GM12873 (cell line): ENCODE results near the gene ERCC6L2.

Experiments used
- TF ChIP-seq, protein P1 (sequence below): IDR thresholded peaks from 2 replicates; pipeline ENCODE4 v1.5.1; 2012; ENCODE audit warnings: low read depth, mild to moderate bottlenecking, moderate library complexity, low read length, control low read depth; ENCODE audit not compliant: insufficient read depth; ENCODE audit errors: missing control alignments

The ERCC6L2 gene

DNA sequence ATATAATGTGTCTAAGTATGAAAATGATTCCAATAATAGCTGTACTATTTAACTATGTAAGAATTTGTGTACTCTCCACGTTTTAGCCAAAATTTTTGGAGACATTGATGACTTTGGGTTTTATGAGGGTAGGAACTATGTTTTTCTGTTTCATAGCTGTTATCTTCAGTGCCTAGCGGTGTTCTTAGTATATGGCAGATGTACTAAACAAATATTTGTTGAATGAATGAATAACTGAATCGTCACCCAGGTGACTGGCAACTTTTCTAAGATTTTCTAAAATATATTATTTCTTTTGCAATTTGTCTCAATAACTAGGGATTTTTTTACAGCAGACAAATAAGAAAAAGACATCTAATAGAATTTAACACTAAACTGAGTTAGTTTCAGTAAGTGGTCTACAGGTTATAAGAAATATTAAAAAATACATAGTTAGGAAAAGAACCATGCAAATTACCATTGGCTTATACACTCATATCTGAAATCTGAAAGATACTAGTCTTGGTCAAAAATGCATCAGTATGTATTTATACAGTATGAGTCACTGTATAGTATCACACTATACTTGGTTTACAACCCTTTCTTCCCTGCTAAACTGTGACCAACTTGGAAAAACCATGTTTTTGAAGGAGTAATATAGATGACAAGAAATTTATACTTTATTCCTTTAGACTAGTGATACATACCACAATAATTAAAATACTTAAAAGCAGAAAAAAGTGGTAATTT is 10.5 kb upstream of the ERCC6L2 start:
- TF ChIP-seq, protein P1, sequence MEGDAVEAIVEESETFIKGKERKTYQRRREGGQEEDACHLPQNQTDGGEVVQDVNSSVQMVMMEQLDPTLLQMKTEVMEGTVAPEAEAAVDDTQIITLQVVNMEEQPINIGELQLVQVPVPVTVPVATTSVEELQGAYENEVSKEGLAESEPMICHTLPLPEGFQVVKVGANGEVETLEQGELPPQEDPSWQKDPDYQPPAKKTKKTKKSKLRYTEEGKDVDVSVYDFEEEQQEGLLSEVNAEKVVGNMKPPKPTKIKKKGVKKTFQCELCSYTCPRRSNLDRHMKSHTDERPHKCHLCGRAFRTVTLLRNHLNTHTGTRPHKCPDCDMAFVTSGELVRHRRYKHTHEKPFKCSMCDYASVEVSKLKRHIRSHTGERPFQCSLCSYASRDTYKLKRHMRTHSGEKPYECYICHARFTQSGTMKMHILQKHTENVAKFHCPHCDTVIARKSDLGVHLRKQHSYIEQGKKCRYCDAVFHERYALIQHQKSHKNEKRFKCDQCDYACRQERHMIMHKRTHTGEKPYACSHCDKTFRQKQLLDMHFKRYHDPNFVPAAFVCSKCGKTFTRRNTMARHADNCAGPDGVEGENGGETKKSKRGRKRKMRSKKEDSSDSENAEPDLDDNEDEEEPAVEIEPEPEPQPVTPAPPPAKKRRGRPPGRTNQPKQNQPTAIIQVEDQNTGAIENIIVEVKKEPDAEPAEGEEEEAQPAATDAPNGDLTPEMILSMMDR = no peak

DNA sequence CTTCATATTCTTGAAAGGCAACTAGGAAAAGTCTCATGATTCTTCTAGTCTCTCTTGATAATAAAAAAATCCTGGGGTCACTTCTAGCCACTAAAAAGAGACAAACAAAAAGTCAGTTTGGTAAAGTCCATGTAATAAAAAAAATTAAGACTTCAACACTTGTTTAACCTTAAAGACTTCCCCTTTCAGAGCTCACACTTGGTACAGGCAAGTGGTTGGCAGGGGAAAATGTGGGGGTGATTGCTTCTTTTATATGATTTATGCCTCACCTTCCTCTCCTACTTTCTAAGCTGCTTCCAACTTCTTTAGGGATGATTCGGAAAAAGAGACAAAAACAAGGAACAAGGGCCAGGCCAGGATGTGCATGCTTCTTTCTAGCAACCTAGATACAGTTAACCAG is 5.1 kb upstream of the ERCC6L2 start:
- TF ChIP-seq, protein P1 = no peak

DNA sequence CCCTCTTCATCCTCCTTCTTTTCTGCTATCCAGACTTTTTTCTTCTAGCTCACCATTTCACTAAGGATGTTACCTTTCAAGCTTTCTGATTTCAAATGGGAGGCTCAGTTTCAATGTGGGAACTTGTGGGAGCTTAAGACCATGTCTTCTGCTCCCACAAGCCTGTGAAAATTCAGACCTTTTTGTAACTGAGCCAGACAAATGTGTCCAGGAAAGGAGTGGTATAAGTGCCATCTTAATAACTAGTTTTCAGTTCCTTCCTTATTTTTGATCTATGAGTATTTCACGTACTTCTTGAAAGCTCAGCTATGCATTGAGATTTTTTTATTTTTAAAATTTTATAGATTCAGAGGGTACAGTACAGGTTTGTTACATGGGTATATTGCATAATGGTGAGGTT is 4.6 kb upstream of the ERCC6L2 start:
- TF ChIP-seq, protein P1 = no peak

DNA sequence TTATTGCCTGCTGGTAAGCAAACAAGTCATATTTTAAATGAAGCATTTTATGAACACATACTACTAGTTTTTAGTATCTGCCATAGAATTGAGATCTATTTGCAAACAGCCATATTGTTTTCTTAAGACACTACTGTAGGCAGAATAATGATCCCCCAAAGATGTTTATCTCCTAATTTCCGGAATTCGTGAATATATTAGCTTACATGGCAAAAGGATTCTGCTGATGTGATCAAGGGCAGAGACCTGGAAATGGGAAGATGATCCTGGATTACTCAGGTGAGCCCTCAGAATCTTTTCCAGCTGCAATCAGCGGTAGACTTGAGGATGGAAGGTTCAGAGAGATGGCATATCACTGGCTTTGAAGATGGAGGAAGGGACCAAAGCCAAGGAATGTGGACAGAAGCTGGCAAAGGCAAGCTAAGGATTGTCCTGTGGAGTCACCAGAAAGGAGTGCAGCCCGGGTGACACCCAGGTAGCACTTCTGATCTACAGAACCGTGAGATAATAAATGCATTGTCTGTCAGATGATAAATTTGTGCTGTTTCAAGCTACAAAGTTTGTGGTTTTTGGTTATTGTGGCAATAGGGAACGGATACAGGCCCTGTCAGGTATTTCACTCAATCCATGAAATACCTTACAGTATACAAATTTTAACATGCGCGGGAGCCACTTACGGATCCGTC is 1.0 kb upstream of the ERCC6L2 start:
- TF ChIP-seq, protein P1 = no peak

DNA sequence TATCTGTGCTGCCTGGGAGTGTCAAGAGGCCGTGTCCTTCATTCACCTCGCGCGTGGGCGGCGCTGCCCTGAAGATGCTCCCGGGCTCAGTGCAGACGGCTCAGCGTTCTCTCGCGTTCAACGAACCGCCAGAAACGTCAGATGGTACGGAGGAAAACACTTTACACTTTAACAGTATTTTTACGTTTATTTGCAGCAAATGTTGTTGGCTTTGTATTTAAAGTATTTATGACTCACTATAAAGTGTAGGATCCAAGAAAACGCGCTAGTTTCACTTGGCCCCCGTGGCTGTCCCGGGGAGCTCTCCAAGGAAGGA is 544 bp upstream of the ERCC6L2 start:
- TF ChIP-seq, protein P1 = no peak

DNA sequence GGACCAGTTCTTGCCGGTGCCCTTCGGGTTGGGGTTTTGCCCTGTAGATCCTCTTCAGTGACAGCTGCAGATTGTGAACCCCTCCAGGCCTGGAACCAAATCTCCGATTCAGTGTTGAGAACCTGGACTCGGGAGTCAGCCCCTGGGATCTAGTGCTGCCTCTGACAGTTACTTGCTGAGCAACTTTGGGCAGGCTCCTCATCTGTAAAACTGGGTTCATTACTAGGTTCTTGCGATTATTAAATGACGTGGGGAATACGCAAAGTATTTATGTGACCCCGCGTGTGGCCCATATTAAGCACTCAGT is 600 bp downstream of the ERCC6L2 start:
- TF ChIP-seq, protein P1 = no peak

DNA sequence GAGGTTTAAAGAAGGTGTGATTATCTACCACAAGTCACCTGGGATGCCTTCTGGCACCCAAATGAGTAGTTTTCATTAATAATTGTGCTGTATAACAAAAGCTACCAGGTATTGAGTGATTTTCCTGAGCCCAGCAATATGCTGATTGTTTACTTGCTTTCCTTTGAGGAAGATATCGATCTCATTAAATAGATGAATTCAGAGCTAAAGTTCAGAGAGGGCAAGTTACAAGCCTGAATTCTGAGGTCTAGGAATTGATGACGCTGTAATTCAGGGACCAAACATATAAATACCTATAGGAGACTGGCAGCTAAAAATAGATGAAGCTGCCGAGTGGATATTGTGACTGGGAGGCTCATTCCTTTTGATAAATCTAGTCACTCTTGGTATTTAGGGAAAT is 1.1 kb downstream of the ERCC6L2 start:
- TF ChIP-seq, protein P1 = no peak
